ENCODE results near the gene ADRA2C. TPM values are rescaled to one million over a fixed set of nuclear protein-coding genes. Genes with fewer than 3 reads are reported as not detected.

Gene ADRA2C
- total RNA-seq, 1 donor from 2014 or later: 0.13 TPM

DNA sequence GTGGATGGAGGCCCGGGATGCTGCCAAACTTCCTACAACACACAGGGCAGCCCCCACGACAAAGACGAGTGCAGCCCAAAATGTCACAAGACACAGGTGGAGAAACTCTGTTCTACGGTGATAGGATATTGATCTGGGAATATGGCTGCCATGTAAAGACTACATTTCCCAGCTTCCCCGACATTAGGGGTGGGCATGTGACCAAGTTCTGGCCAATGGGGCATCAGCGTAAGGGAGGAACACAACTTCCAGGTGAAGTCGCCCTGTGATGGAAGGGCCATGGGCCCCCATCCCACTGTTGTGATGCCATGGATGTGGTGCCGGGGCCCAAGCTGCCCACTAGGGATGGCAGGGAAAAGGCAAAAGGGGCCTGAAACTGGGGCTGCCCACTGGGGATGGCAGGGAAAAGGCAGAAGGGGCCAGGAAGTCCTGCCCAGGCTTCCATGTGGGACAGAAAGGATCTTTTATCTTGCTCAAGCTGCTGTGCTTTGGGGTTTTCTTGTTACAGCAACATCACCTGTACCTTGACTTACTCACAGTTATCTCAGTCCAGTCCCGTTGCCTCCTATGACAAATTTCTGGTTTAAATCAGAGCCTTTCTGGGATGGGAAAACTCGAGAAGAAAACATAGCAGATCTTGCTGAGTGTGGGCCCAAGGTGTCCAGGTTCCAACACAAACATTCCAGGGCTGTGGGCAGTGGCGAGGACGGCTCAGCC is 9.7 kb upstream of the ADRA2C start:
- no peak for DNase-seq (ENCODE audit: low read depth in 2 of 2)

DNA sequence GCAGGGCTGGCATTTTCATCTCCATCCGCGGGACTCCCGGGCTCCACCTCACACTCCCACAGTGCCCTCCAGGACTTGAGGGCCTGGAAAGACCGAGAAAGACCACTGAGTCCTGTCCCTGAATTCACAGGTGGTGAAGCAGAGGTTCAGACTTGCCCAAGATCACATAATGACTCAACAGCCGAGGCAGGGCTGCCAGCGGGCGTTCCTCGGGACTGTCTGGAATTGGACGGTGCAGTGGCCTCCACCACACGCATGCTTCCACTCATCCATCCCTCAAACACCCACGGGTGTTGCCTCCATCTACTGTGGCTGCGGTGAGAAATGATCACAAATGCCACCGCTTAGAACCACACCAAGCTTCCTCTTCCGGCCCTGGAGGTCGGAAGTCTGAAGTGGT is 6.9 kb upstream of the ADRA2C start:
- no peak for DNase-seq (ENCODE audit: low read depth in 2 of 2)

DNA sequence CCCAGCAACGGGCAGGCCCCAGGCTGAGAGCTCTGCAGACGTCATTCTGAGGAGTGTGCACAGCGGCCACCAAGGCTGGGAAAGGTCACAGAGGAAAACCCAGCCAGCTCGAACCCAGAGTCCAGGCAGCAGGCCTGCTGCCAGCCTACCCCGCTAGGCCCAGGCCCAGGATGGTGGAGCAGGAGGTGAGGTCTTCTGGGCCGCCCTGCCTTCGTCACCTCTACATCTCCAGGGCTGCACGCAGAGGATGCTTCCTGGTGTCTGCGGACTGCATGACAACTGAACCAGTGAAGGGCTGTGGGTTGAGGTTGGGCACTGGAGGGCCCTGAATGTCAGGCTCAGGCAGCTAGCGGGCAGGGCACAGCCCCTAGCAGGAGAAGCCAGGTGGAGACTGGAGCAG is 5.8 kb upstream of the ADRA2C start:
- no peak for DNase-seq (ENCODE audit: low read depth in 2 of 2)

DNA sequence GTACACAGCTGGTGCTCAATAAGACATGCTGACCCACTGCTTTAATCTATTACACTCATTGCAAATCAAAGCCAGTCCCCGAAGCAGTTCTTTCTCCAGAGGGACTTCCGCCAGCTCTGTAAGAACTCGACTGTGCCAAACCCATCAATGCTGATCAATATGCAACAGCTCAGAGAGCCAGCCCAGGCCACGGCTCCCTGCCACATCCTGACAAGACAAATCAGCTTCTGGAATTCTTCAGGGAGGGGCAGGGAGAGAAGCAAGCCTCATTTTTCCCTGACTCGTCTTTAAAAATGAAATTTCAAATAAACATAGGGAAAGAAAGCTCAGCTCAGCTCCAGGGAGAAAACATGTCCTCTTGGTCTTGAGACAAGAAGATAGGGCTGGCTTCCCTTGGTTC is 5.3 kb upstream of the ADRA2C start:
- no peak for DNase-seq (ENCODE audit: low read depth in 2 of 2)

DNA sequence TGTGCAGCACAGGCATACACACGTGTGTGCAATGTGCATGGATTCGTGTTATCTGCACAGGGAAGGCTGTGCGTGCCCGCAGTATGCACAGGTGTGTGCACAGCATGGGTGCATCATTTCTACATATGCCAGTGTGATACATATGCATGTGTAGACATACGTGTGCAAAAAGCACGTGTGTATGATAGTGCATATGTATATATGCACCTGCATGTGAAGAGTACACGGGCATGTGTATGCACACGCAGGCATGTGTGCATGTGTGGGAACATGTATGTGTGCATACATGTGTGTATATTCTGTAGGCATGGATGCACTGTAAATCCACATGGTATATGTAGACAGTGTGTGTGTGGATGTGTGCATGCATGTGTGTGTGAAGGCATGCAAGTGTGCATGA is 3.9 kb upstream of the ADRA2C start:
- no peak for DNase-seq (ENCODE audit: low read depth in 2 of 2)

DNA sequence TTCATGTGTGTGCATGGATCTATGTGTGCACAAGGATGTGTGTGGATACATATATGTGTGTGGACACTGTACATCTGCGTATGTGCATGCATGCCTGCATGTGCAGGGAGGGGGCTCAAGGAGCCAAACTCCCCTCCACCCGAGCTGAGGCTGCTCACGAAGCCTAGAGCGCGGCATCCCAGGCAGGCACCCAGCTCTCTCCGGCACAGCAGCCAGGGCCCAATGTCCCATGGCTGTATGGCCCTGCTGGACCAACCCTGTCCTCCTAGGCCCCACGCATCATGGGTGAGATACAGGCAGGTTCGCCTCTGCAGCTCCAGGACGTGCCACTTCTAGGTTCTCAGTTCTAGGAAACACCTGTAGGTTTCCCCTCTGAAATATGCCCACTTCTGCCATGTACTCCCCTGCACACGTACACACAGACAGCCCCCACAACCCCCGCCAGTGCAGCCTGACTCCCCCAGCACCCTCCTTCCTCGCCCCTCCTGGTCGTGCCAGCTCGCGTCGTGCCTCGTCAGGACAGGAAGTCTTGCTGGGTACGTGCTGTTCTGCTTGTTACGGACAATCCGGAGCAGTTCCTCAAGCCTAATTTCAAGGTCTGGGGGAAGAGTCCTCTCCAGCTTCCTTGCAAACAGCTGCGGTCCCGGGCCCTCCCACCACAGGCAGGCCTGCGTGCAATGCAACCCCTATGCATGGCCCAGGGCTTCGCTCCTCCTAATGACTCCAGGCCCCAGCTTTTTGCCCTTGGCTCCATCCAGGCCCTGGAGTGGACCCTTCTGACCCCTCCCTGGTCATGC is 3.2 kb upstream of the ADRA2C start:
- no peak for DNase-seq (ENCODE audit: low read depth in 2 of 2)

DNA sequence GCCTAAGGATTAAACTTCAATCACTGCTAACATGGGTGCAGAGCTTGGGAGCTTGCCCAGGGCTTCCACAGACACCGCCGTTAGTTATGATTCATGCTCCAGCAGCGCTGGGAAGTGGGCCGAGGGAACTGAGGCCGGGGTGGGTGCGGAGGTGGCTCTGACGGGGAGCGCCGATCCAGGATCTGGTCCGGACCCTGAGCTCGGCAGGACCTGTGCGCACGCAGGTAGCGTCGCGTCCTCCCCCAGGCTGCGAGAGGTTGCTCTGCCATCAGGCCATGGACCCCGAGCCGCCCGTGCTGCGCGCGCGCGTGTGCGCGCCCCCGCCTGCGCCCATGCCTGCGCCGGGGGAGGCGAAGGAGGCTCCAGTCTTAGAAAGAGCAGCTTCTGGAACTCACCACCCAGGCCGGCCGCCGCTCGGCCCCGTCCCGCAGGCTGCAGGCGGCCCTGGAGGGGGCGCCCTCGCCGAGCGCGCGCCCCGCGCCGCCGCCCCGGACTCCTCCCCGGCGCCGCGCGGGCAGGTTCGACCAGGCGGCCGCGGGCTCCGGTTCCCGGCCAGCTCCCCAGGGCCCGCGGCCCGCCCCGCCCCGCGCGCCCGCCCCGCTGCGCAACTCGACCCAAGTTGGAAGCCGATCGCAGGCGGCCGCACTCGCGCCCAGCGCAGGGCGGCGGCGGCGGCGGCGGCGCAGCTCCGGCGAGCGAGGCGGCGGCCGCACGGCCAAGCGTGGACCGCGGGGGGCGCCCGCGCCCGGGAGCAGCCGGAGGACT is 732 bp upstream of the ADRA2C start:
- peak in 1 of 2 donors; percentile 49 for DNase-seq (ENCODE audit: low read depth in 2 of 2)

DNA sequence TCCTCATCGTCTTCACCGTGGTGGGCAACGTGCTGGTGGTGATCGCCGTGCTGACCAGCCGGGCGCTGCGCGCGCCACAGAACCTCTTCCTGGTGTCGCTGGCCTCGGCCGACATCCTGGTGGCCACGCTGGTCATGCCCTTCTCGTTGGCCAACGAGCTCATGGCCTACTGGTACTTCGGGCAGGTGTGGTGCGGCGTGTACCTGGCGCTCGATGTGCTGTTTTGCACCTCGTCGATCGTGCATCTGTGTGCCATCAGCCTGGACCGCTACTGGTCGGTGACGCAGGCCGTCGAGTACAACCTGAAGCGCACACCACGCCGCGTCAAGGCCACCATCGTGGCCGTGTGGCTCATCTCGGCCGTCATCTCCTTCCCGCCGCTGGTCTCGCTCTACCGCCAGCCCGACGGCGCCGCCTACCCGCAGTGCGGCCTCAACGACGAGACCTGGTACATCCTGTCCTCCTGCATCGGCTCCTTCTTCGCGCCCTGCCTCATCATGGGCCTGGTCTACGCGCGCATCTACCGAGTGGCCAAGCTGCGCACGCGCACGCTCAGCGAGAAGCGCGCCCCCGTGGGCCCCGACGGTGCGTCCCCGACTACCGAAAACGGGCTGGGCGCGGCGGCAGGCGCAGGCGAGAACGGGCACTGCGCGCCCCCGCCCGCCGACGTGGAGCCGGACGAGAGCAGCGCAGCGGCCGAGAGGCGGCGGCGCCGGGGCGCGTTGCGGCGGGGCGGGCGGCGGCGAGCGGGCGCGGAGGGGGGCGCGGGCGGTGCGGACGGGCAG is 792 bp downstream of the ADRA2C start:
- no peak for DNase-seq (ENCODE audit: low read depth in 2 of 2)

DNA sequence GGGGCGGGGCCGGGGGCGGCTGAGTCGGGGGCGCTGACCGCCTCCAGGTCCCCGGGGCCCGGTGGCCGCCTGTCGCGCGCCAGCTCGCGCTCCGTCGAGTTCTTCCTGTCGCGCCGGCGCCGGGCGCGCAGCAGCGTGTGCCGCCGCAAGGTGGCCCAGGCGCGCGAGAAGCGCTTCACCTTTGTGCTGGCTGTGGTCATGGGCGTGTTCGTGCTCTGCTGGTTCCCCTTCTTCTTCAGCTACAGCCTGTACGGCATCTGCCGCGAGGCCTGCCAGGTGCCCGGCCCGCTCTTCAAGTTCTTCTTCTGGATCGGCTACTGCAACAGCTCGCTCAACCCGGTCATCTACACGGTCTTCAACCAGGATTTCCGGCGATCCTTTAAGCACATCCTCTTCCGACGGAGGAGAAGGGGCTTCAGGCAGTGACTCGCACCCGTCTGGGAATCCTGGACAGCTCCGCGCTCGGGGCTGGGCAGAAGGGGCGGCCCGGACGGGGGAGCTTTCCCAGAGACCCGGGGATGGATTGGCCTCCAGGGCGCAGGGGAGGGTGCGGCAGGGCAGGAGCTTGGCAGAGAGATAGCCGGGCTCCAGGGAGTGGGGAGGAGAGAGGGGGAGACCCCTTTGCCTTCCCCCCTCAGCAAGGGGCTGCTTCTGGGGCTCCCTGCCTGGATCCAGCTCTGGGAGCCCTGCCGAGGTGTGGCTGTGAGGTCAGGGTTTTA is 1.5 kb downstream of the ADRA2C start:
- DNase-seq (ENCODE audit: low read depth in 2 of 2): peak in 1 of 2 donors; percentile 39

DNA sequence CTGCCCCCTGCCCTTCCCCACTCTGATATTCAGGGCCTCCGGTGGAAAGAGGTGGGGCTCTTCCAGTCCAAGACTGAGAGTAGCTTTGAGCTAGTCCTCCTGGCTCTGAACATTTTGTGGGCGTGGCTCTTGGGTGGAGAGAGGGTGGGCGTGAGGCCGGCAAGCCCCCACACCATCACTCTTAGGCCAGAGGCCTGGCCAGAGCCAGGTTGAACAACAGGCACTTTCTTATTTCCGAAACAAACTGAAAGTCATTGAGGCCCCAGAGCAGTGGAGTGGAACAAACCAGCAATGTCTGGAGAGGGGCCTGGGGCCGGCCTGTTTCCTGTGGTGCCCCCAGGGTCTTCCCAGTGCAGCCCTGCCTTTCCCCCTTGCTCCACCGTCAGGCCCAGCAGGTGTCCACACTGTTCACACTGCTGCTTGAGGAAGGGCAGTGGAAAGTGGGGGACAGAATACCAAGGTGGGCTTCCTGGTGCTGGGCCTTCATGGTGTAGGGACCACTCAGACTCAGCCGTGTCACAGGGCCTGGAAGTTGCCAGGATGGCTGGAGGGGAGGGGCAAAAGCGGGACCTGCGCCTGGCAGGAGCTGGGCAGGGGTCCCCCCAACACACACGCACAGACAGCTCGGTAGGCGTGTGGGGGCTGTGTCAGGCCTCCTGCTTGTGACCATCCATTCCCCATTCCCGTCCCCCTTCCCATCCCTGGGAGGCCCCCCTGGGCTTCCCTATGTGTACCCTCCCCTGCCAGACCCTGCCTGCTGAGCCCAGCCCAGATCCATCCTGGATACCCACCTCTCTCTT is 2.9 kb downstream of the ADRA2C start:
- no peak for DNase-seq (ENCODE audit: low read depth in 2 of 2)

DNA sequence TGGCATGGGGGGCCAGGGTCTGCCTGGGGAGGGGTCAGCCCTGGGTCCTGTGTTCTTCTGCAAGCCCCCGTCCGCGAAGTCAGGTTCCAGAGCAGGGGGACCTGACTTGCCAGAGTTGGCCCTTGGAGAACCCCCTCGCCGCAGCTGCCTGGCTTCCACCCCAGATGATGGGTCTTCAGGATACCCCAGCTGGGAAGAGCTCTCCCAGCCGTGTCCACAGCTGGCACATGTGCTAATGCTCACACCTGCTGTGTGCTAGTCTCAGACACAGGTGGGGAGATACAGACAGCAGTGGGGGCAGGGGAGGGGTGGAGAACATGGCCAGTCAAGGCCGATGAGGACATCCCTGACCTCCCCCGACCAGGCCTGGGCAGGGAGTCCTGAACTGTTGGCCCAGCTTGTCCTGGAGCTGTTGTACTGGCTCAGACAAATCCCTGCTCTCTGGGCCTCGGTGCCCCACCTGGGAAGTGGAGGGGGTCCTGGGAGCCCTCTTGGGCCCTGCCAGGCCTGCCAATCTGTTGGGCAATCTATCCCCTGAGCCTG is 3.5 kb downstream of the ADRA2C start:
- no peak for DNase-seq (ENCODE audit: low read depth in 2 of 2)

DNA sequence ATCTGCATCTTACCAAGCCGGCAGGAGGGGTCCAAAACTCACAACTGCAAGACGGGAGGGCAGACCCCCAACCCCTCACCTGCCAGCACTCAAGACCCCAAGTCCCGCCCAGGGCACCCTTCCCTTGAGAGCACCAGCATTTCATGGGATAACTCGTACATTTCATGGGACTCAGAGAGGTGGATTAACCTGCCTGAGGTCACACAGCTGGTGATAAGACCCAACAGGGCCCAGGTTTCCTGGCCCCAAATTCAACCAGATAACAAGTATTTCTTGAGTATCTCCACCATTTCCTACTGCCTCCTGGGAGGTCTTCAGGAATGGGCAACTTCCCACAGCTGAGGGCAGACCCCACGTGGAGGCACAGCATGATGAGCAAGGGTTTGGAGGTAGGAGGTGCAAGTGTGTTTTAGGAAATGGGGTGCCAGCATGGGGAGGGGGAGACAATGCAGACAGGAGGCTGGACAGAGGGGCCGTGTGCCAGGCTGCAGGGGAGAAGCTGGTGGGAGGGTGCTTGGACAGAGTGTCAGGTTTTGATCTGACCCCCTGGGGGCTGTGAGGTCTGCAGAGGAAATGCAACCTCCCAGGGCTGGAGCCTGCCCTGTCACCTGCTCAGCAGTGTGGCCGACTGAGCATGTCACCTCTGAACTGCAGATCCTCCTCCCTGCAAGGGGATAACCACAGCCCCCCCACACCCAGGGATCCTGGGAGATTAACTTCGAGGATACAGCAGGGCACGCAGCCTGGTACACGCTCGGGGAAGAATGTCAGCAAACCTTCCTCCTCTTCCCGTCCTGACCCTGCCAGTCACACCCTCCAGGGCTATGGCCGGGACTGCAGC is 4.4 kb downstream of the ADRA2C start:
- DNase-seq (ENCODE audit: low read depth in 2 of 2): no peak

DNA sequence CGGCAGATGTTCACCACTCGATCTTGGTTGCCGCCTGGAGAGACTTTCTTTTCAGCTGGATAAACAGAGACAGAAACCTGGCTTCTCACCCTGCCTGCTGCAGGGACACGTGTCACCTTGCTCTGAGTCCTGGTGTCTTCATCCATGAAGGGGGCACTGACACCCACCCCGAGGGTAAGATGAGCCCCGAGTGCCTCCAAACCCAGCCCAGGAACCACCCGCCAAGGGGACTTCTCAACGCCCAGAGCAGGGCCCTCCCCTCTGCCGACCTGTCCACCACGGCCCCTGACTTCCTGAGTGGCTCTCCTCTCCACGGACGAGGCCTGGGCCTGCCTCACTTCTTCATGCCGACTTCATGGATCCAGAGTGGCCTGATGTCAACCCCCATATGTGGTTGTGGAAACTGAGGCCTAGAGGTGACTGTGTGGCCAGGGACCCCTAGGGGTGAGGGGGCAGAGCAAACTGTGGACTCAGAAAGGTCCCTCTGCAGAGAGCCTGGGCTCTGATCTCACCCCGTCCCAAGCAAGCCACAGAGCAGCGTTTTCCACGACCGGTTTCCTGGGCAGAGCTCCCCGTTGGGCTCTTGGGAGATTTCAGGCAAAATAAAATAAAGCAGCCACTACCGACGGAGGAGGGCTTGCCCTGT is 5.1 kb downstream of the ADRA2C start:
- DNase-seq (ENCODE audit: low read depth in 2 of 2): no peak

DNA sequence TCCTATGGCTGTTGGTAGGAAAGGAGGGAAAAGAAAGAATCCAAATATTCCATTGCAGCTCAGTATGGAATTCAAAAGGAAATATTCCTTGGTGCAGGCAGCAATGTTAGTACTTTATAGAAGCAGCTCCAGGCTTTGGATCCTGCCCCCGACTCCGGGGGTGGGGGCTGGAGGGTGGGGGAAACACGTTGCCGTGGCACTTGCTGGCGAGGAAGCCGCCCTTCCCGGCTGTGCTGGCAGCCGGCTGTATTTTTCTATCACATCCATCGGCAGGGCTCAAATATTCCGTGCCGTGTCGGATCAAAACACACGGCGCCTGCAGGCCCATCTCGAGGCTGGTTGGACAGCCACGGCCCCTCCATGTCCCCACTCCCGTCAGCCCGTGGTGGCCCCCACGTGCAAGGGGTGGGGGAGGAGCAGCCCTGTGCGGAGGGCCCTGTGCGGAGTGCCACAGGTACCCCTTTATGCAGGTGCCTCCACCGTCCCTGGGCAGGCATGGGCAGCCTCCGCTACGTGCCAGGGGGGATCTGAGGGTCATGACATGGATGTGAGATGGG is 5.8 kb downstream of the ADRA2C start:
- DNase-seq (ENCODE audit: low read depth in 2 of 2): no peak

DNA sequence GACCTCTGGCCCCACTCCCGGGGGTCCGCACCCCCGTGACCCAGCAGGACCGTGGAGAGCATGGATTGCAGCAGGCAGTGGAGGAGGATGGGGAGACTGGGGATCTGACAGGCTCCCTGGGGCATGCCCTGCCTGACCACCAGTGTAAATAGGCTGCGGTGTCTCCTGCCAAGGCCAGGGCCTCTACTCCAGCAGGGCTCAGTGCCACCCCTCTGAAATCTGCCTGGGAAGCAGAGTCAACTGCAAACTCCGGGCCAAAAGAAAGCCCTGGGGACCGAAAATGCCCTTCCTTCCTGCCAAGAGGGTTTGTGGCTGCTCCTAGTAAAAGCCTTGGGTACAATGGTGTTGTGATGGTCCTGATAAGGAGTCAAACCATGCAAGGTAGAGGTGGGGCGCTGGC is 6.4 kb downstream of the ADRA2C start:
- no peak for DNase-seq (ENCODE audit: low read depth in 2 of 2)

DNA sequence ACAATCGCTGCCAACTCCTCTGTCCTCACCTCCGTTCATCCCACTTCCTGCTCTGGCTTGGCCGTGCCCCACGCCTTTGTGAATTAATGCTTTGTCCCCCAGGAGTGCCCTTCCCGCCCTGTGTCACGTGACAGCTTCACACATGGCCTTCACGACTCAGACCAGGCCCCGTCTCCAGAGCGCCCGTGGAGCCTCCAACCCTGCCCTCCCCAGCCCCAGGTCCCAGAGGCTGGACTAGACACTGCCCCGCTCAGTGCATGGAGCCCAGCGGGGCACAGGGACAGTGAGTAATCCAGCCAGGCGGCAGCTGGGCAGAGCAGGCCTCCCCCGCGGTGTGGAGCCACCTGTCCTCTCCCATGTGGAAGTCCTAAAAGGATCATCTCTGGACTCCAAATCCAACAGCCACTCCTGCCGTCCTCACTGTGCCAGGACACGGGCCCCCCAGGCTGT is 7.4 kb downstream of the ADRA2C start:
- no peak for DNase-seq (ENCODE audit: low read depth in 2 of 2)

DNA sequence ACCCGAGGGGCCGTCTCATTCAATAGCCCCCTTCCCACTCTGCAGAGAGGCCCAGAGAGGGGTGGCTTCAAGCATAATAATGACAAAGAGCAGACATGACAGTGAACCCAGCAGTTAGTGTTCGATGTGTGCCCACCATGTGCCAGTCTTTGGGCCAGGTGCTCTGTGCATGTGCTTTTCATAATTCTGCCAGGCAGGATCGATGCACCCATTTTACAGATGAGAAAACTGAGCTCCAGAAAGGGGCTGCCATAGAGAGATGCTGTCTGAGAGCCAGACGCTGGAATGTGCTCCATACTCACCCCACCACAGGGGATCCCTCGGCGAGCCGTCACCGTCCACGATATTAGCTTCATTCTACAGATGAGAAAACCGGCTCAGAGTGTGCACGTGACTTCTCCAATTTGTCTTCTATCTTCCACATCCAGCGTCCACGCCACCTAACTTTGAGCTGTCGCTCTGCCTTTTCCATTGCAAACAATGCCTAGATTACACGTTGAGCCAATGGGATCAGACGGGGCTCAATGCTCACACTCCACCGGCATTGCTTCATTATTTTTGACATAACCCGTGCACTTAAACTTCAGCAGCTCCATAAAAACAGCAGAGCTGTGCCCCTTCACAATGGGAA is 8.2 kb downstream of the ADRA2C start:
- no peak for DNase-seq (ENCODE audit: low read depth in 2 of 2)
